HG03175 (cell line): Measurements from ENCODE around the gene ERCC1.
"Not testable (repeated sequence)": the region's sequence is repeated elsewhere in the genome, so short reads cannot be mapped to it uniquely, and the experiment has no call there.

Experiments used
- ATAC-seq: cut with Tn5 transposase; IDR thresholded peaks from one replicate; pipeline ENCODE4 v1.9.1; 2021; ENCODE audit warnings: mild to moderate bottlenecking, moderate library complexity; ENCODE audit not compliant: unreplicated experiment

The ERCC1 gene

GRCh38 chr19:45455707-45456499, 32.2 kb upstream of the ERCC1 start:
- ATAC-seq, result no peak

DNA sequence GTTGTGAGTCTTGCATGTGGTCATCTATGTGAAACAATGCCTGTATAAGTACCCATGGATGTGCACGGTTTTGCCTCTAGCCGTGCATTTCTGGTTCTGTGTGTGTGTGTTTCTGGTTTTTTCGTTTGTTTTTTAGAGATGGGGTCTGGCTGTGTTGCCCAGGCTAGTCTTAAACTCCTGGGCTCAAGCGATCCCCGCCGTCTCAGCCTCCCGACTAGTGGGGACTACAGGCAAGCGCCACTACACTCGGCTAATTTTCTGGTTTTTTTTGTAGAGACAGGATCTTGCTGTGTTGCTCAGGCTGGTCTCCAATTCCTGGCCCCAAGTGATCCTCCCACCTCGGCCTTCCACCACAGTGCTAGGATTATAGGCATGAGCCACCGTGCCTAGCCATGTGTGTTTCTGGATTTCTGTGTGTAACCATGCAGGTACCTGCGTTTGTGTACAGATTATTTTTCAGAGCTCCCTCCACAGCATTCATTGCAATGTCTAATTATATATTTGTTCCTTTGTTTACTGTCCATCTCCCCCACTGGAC, 28.2 kb upstream of the ERCC1 start:
- ATAC-seq, result no peak

- ATAC-seq, result no peak
These were observed 27.6 kb upstream of the ERCC1 start for GRCh38 chr19:45451131-45451849.

- ATAC-seq, result no peak
These were observed 26.3 kb upstream of the ERCC1 start for GRCh38 chr19:45450012-45450333.

DNA sequence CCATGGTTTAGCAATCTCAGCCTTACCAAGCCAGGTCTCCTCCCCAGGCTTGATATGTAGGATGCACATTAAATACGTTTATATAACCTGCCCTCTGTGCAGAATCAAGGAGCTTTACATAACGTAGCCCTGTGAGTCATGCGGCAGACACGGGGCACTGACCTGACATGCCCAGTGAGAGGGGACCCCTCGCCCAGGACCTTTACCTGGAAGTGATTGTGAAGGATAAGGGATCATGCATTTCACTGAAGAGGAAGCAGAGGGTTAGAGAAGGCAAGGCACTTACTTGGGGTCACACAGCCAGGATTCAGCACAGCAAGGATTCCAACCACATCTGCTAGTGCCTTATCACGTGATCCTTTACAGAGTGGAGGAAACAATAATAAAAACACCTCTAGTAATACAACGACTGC, 25.2 kb upstream of the ERCC1 start:
- ATAC-seq, result no peak

- ATAC-seq, result no peak
These were observed 24.7 kb upstream of the ERCC1 start for GRCh38 chr19:45448425-45448756.

- no peak for ATAC-seq
These were observed 23.2 kb upstream of the ERCC1 start for GRCh38 chr19:45446944-45447343.

- ATAC-seq, result no peak
These were observed 22.6 kb upstream of the ERCC1 start for GRCh38 chr19:45446295-45446694.

DNA sequence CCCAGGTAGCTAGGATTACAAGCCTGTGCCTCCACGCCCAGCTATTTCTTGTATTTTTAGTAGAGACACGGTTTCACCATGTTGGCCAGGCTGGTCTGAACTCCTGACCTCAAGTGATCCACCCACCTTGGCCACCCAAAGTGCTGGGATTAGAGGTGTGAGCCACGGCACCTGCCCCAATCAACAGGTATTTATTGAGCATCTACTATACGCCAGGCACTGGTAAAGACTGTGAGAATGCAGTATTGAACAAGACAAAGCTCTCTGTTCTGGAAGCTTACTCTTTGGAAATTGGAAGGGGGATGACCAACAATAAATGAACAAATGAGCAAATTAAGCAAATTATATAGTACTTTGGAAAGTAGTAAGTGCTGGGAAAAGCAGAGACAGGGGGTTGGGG, 21.4 kb upstream of the ERCC1 start:
- no peak for ATAC-seq

DNA sequence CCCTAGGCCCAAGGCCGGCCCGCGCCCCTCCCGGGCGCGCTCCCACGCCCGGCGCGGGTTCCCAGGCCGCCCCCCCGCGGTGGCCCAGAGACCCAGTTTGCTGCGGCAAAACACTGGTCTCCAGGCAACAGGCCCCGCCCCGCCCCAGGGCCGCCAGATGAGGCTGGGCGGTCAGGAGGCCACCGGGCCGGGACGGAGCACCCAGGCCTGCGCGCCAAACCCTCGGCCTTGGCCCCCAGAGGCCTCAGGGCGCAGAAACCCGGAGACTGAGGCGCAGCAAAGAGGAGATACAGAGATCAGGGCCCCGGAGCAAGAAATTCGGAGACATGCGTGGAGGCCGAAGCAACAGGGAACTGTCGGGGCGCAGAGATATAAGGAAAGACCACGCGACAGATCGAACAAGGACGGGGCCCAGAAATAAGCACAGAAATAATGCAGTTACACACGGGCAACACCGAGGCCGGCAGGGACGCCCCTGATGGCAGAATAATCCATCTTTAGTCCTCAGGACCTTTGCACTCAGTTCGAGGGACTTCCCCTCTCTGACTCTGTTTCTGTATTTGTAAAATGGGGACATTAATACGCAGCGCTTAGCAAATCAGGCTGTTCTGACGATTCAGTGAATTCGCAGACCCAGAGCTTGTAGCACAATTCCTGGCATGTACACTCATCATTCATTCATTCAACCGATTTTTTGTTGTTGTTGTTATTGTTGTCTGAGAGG, 20.8 kb upstream of the ERCC1 start:
- peak; percentile 52 for ATAC-seq

- ATAC-seq, result peak; percentile 32
These were observed 20.0 kb upstream of the ERCC1 start for GRCh38 chr19:45443462-45444317.

DNA sequence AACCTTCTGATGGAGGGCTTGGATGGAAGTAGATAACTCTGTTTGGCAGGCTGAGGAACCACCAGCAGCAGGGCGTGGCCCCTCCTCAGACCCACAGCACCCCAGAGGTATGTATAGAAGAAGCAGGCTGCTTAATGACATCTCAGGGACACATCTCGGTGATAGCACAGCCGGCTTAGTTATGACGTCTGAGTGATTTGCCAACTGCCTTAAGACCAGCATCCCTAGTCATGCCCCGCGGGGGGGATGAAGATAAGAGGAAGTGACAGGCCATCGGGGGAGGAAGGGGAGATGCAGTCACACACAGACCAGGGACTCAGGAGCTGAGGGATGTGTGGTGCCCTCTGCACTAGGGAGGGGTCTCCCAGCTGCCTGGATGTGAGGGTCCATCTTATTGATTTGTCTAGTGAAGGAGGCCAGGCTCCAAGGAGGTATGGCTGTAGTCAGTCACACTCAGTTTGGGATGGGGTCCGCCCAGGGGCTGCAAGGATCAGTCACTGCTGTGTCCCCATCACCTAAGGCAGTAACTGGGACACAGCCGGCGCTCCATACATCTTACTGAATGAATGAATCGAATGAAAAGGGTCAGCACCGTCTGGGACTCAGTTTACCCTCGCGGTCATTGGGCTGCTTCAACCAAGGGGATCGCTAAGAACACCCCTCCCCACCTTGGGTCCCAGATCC, 19.2 kb upstream of the ERCC1 start:
- ATAC-seq, result no peak

- ATAC-seq, result no peak
These were observed 18.7 kb upstream of the ERCC1 start for GRCh38 chr19:45442408-45442777.

- no peak for ATAC-seq
These were observed 17.3 kb upstream of the ERCC1 start for GRCh38 chr19:45440873-45441654.

DNA sequence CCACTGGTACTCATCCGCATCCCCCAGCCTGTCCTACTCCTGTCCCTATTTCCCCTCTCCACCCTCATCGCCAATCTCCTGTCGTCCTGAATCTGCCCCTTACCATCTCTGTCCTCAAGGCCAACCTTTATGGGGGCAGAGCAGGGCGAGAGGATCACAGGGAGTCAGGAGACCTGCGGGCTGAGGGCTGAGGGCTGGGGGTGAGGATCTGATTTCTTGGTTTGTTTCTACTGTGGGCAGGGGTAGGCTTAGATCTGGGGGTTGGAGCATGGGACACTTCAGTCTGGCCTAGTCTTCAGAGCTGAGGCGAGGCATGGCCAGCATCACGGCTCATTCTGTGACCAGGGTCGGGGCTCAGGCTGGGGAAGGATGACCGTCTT, 16.5 kb upstream of the ERCC1 start:
- no peak for ATAC-seq

GRCh38 chr19:45439569-45440258, 16.0 kb upstream of the ERCC1 start:
- peak; percentile 58 for ATAC-seq

- no peak for ATAC-seq
These were observed 15.5 kb upstream of the ERCC1 start for GRCh38 chr19:45439190-45439568.

DNA sequence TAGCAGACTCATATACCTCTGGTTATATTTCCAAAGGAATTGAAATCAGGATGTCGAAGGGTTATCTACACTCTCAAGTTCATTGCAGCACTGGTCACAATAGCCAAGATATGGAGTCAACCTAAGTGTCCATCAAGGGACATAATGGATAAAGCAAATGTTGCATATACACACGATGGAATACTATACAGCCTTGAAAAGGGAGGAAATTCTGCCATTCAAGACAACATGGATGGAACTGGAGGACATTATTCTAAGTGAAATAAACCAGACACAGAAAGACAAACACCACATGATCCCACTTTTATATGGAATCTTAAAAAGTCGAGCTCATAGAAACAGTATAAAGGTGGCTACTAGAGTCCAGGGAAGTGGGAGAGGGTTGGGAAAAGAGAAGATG, 13.6 kb upstream of the ERCC1 start:
- ATAC-seq, result no peak

DNA sequence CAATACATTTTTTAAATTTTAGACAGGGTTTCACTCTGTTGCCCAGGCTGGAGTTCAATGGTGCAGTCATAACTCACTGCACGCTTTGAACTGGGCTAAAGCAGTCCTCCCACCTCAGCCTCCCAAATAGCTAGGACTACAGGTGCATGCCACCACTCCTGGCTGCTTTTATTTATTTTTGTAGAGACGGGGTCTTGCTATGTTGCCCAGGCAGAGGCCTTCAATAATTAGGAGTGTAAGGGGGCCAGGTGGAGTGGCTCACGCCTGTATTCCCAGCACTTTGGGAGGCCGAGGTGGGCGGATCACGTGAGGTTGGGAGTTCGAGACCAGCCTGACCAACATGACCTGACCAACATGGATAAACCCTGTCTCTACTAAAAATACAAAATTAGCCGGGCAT, 8.8 kb upstream of the ERCC1 start:
- not testable (repeated sequence) for ATAC-seq
